HG03439 (cell line): ENCODE results near the gene TUBB4A.

ENCODE experiments used
- ATAC-seq: cut with Tn5 transposase; IDR thresholded peaks from one replicate; pipeline ENCODE4 v1.9.1; 2021; ENCODE audit warnings: mild to moderate bottlenecking, moderate library complexity; ENCODE audit not compliant: unreplicated experiment

TUBB4A gene

GRCh38 chr19:6448045-6448444, 54.1 kb downstream of the TUBB4A start:
- no peak for ATAC-seq

GRCh38 chr19:6446452-6446851, 55.7 kb downstream of the TUBB4A start:
- no peak for ATAC-seq
